ENCODE data around the gene ARFGAP2. TPM values are rescaled to one million over a fixed set of nuclear protein-coding genes. Genes with fewer than 3 reads are reported as not detected.

ARFGAP2 gene
- total RNA-seq, 1 donor from 2014 or later, result 78.7 TPM

GRCh38 chr11:47183969-47184368 lies 7.3 kb upstream of the ARFGAP2 start:
- Mint-ChIP-seq H3K27ac (ENCODE audit: unreplicated experiment) (no peak overlapping the region), H3K4me1 (ENCODE audit: unreplicated experiment) (no peaks in the 10 kb centered on the region), H3K36me3 (ENCODE audit: low read depth, unreplicated experiment) (no peaks in the 10 kb centered on the region), H3K4me3 (ENCODE audit: unreplicated experiment) (no peak overlapping the region), H3K27me3 (ENCODE audit: unreplicated experiment) (peaks cover 6% of the 10 kb centered on the region), H3K9me3 (ENCODE audit: unreplicated experiment) (no peaks in the 10 kb centered on the region)
- DNase-seq (ENCODE audit: low spot score), result no peak
- TF ChIP-seq, protein P1, sequence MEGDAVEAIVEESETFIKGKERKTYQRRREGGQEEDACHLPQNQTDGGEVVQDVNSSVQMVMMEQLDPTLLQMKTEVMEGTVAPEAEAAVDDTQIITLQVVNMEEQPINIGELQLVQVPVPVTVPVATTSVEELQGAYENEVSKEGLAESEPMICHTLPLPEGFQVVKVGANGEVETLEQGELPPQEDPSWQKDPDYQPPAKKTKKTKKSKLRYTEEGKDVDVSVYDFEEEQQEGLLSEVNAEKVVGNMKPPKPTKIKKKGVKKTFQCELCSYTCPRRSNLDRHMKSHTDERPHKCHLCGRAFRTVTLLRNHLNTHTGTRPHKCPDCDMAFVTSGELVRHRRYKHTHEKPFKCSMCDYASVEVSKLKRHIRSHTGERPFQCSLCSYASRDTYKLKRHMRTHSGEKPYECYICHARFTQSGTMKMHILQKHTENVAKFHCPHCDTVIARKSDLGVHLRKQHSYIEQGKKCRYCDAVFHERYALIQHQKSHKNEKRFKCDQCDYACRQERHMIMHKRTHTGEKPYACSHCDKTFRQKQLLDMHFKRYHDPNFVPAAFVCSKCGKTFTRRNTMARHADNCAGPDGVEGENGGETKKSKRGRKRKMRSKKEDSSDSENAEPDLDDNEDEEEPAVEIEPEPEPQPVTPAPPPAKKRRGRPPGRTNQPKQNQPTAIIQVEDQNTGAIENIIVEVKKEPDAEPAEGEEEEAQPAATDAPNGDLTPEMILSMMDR (IDR thresholded peaks at IDR 0.05; ENCODE audit: unreplicated experiment), result no peak

- H3K4me3 Mint-ChIP-seq (ENCODE audit: unreplicated experiment), result peak overlapping the region; percentile 31
- DNase-seq (ENCODE audit: low spot score), result no peak
- no peaks in the 10 kb centered on the region for H3K9me3 Mint-ChIP-seq (ENCODE audit: unreplicated experiment)
- no peaks in the 10 kb centered on the region for H3K36me3 Mint-ChIP-seq (ENCODE audit: low read depth, unreplicated experiment)
- H3K27me3 Mint-ChIP-seq (ENCODE audit: unreplicated experiment), result peaks cover 4% of the 10 kb centered on the region
- H3K27ac Mint-ChIP-seq (ENCODE audit: unreplicated experiment), result no peak overlapping the region
- no peaks in the 10 kb centered on the region for H3K4me1 Mint-ChIP-seq (ENCODE audit: unreplicated experiment)
- TF ChIP-seq, protein P1 (IDR thresholded peaks at IDR 0.05; ENCODE audit: unreplicated experiment), result no peak
Measured at GRCh38 chr11:47183031-47183856, 6.6 kb upstream of the ARFGAP2 start.

DNA sequence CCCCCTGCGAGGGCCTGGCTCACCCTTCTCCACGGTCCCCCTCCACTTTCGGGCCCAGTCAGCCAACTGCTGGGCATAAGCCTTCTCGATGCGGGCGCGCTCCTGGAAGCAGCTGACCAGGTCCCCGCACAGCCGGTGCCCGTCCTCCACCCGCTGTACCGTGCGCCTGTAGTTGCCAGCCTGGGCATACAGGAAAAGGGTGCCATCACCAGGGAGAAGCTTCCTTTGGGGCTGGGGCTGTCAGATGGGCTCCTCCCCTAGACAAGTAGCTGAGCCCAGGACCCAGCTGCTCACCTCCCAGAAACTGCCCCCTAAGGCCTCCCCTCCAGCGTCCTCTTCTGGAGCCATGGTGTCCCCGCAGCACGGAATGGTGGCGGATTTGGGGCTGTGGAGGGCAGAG lies 5.7 kb upstream of the ARFGAP2 start:
- Mint-ChIP-seq H3K36me3 (ENCODE audit: low read depth, unreplicated experiment) (no peaks in the 10 kb centered on the region), H3K4me3 (ENCODE audit: unreplicated experiment) (no peak overlapping the region), H3K9me3 (ENCODE audit: unreplicated experiment) (no peaks in the 10 kb centered on the region), H3K27me3 (ENCODE audit: unreplicated experiment) (peaks cover 6% of the 10 kb centered on the region), H3K4me1 (ENCODE audit: unreplicated experiment) (peaks cover 6% of the 10 kb centered on the region), H3K27ac (ENCODE audit: unreplicated experiment) (no peak overlapping the region)
- DNase-seq (ENCODE audit: low spot score), result no peak
- TF ChIP-seq, protein P1 (IDR thresholded peaks at IDR 0.05; ENCODE audit: unreplicated experiment), result no peak

DNA sequence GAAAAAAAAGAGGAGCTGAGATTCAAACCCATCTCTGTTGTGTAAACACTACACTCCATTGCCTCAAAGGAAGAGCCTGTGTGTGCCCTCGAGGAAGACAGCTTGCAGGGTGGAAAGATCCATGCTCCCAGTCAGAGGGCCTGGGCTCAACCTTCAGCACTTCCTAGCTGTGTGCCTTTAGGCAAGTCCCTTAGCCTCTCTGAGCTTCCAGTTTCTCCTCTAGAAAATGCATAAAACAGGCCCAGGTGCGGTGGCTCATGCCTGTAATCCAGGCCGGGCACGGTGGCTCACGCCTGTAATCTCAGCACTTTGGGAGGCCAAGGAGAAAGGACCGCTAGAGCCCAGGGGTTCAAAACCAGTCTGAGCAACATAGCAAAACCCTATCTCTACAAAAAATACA lies 4.6 kb upstream of the ARFGAP2 start:
- no peak for DNase-seq (ENCODE audit: low spot score)
- Mint-ChIP-seq H3K9me3 (ENCODE audit: unreplicated experiment) (no peaks in the 10 kb centered on the region), H3K27me3 (ENCODE audit: unreplicated experiment) (peaks cover 11% of the 10 kb centered on the region), H3K27ac (ENCODE audit: unreplicated experiment) (no peak overlapping the region), H3K4me3 (ENCODE audit: unreplicated experiment) (no peak overlapping the region), H3K4me1 (ENCODE audit: unreplicated experiment) (peaks cover 9% of the 10 kb centered on the region), H3K36me3 (ENCODE audit: low read depth, unreplicated experiment) (no peaks in the 10 kb centered on the region)
- TF ChIP-seq, protein P1 (IDR thresholded peaks at IDR 0.05; ENCODE audit: unreplicated experiment), result no peak

All from endothelial cell (in vitro differentiated cells).